ENCODE data around the gene SDK2. TPM values are rescaled to one million over a fixed set of nuclear protein-coding genes. Genes with fewer than 3 reads are reported as not detected.

SDK2 gene
- total RNA-seq, 1 donor from 2014 or later = 12.3 TPM

DNA sequence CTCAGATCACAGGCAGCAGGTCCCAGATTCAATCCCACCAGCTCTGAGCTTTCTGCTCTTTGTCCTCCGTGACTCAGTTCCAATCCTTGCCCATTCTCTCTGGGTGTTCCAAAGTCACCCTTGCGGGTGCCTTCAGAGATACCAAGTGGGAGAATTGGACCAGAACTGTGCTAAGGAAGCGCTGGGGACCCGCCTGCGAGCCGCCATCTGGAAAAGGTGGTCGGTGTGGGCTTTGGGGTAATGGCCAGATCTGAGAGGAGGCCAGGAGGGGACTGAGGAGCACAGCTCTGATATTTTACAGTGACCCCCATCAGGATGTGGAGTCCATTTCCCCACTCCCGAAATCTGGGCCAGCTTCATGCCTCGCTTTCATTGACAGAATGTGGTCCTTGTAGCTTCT is 152.6 kb downstream of the SDK2 start:
- H3K27ac Mint-ChIP-seq (ENCODE audit: unreplicated experiment) = no peak overlapping the region
- no peak for DNase-seq
- H3K9me3 Mint-ChIP-seq (ENCODE audit: unreplicated experiment) = peaks cover 20% of the 10 kb centered on the region
- no peaks in the 10 kb centered on the region for H3K36me3 Mint-ChIP-seq (ENCODE audit: unreplicated experiment)
- peaks cover 16% of the 10 kb centered on the region for H3K27me3 Mint-ChIP-seq (ENCODE audit: unreplicated experiment)
- TF ChIP-seq, protein P1, sequence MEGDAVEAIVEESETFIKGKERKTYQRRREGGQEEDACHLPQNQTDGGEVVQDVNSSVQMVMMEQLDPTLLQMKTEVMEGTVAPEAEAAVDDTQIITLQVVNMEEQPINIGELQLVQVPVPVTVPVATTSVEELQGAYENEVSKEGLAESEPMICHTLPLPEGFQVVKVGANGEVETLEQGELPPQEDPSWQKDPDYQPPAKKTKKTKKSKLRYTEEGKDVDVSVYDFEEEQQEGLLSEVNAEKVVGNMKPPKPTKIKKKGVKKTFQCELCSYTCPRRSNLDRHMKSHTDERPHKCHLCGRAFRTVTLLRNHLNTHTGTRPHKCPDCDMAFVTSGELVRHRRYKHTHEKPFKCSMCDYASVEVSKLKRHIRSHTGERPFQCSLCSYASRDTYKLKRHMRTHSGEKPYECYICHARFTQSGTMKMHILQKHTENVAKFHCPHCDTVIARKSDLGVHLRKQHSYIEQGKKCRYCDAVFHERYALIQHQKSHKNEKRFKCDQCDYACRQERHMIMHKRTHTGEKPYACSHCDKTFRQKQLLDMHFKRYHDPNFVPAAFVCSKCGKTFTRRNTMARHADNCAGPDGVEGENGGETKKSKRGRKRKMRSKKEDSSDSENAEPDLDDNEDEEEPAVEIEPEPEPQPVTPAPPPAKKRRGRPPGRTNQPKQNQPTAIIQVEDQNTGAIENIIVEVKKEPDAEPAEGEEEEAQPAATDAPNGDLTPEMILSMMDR (IDR thresholded peaks at IDR 0.05; ENCODE audit: partially characterized antibody, unreplicated experiment) = no peak
- H3K4me1 Mint-ChIP-seq (ENCODE audit: low read depth, unreplicated experiment) = peaks cover 41% of the 10 kb centered on the region
- peak overlapping the region; percentile 34 for H3K4me3 Mint-ChIP-seq (ENCODE audit: unreplicated experiment)

DNA sequence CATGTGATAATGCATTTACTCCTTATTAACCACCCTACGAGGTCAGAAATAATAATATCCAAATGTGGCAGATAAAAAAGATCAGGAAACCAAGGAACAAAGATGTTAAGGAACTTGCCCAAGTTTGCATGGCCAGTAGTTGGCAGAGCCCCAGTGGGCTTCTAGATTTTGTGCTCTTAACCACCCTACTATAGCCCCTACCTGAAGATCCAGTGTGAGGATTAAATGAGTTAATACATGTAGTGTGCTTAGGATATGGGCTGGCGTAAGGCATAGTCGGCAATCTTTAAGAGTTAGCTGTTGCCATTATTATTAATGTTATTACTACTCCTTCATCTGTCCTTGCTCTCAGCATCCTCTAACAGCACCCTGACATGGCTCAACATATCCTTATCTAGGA is 153.4 kb downstream of the SDK2 start:
- TF ChIP-seq, protein P1 (IDR thresholded peaks at IDR 0.05; ENCODE audit: partially characterized antibody, unreplicated experiment) = no peak
- Mint-ChIP-seq H3K9me3 (ENCODE audit: unreplicated experiment) (peaks cover 20% of the 10 kb centered on the region), H3K4me1 (ENCODE audit: low read depth, unreplicated experiment) (peaks cover 40% of the 10 kb centered on the region)

DNA sequence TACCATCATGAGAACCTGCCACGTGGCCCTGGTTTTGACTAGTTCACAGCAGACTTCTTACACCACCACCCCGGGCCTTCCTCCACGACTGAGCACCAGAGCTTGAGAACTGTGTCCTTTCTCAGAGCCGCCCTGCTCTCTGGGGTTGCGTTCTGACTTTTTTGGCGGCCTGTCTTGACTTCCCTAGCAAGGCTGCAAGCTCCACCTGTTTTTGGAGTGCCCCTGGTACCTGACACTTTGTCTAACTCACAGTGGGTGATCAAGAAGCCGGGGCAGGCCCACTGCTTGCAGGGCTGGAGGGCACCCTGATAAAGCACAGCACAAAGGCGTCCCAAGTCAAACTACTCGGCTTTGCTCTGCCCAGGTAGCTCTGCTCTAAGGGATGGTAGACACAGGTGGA is 154.3 kb downstream of the SDK2 start:
- DNase-seq = no peak
- Mint-ChIP-seq H3K9me3 (ENCODE audit: unreplicated experiment) (peaks cover 18% of the 10 kb centered on the region), H3K4me3 (ENCODE audit: unreplicated experiment) (no peak overlapping the region), H3K4me1 (ENCODE audit: low read depth, unreplicated experiment) (peaks cover 33% of the 10 kb centered on the region), H3K27ac (ENCODE audit: unreplicated experiment) (no peak overlapping the region), H3K36me3 (ENCODE audit: unreplicated experiment) (peaks cover 11% of the 10 kb centered on the region), H3K27me3 (ENCODE audit: unreplicated experiment) (peaks cover 11% of the 10 kb centered on the region)
- TF ChIP-seq, protein P1 (IDR thresholded peaks at IDR 0.05; ENCODE audit: partially characterized antibody, unreplicated experiment) = no peak

More for the DNA sequence above, 153.4 kb downstream of the SDK2 start:
- Mint-ChIP-seq H3K27me3 (ENCODE audit: unreplicated experiment) (peaks cover 16% of the 10 kb centered on the region), H3K36me3 (ENCODE audit: unreplicated experiment) (peaks cover 5% of the 10 kb centered on the region), H3K27ac (ENCODE audit: unreplicated experiment) (no peak overlapping the region), H3K4me3 (ENCODE audit: unreplicated experiment) (no peak overlapping the region)
- DNase-seq = no peak

DNA sequence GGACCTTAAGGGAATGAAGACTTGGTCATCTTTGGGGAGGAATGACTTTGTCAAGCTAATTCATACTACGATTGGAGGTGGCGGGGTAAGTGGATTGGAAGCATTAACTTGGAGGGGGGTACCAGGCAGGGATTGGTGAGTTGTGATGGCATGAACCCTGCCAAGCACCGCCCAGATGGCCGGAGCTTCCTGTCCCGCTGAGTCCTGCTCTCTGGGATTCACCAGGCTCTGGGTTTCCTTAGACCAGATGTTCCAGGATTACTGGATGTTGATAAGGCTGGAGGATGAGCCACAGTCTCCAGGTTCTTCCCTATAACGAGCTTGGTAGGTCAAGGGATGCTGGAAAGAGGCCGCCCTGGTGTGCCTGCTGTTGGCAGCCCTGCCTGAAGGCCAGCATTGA is 154.9 kb downstream of the SDK2 start:
- Mint-ChIP-seq H3K9me3 (ENCODE audit: unreplicated experiment) (peaks cover 18% of the 10 kb centered on the region), H3K27me3 (ENCODE audit: unreplicated experiment) (peaks cover 8% of the 10 kb centered on the region), H3K4me3 (ENCODE audit: unreplicated experiment) (no peak overlapping the region), H3K36me3 (ENCODE audit: unreplicated experiment) (peaks cover 15% of the 10 kb centered on the region), H3K4me1 (ENCODE audit: low read depth, unreplicated experiment) (peaks cover 27% of the 10 kb centered on the region), H3K27ac (ENCODE audit: unreplicated experiment) (no peak overlapping the region)
- TF ChIP-seq, protein P1 (IDR thresholded peaks at IDR 0.05; ENCODE audit: partially characterized antibody, unreplicated experiment) = no peak
- no peak for DNase-seq

DNA sequence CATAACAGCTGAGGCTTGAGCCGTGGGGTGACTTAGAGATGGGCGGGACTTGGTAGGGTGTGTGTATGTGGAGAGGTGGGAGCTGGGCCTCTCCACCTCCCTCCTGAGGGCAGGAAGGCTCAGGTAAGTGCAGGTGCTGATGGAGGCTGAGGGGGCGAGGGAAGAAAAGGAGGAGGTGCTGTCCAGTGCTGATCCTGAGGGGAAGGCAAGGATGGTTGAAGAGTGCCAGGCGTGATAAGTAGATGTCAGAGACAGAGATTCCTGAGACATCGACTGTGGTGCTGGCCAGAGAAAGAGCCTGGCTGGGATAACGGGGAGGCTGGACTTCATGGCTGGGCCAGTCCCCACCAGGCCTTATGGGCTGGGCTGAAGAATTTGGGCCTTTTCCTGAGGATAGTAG is 159.1 kb downstream of the SDK2 start:
- Mint-ChIP-seq H3K9me3 (ENCODE audit: unreplicated experiment) (peaks cover 6% of the 10 kb centered on the region), H3K27ac (ENCODE audit: unreplicated experiment) (no peak overlapping the region), H3K27me3 (ENCODE audit: unreplicated experiment) (peaks cover 2% of the 10 kb centered on the region), H3K4me3 (ENCODE audit: unreplicated experiment) (no peak overlapping the region), H3K36me3 (ENCODE audit: unreplicated experiment) (peaks cover 15% of the 10 kb centered on the region), H3K4me1 (ENCODE audit: low read depth, unreplicated experiment) (peaks cover 9% of the 10 kb centered on the region)
- TF ChIP-seq, protein P1 (IDR thresholded peaks at IDR 0.05; ENCODE audit: partially characterized antibody, unreplicated experiment) = no peak
- no peak for DNase-seq

All from glutamatergic neuron (in vitro differentiated cells).